T-helper 2 cell (primary cell): ENCODE data around the gene TUBB4B.

ENCODE experiments used
- DNase-seq, 5 experiments: peaks; one replicate each; pipeline versions ENCODE4 v3.0.0 to v3.0.0-alpha.2; 2012 to 2022

The TUBB4B gene

GRCh38 chr9:137213160-137214060 is 27.7 kb upstream of the TUBB4B start:
- DNase-seq, result no peak

- no peak for DNase-seq
These were observed 26.5 kb upstream of the TUBB4B start for GRCh38 chr9:137214620-137215019.

- no peak for DNase-seq
These were observed 25.7 kb upstream of the TUBB4B start for GRCh38 chr9:137215196-137215986.

GRCh38 chr9:137216188-137216965 is 24.7 kb upstream of the TUBB4B start:
- DNase-seq, result no peak

GRCh38 chr9:137217276-137218211 is 23.5 kb upstream of the TUBB4B start:
- no peak for DNase-seq

- DNase-seq, result no peak
These were observed 22.8 kb upstream of the TUBB4B start for GRCh38 chr9:137218212-137218753.

GRCh38 chr9:137218754-137219271 is 22.3 kb upstream of the TUBB4B start:
- no peak for DNase-seq

- DNase-seq, result no peak
These were observed 21.2 kb upstream of the TUBB4B start for GRCh38 chr9:137219757-137220316.

GRCh38 chr9:137220317-137221094 is 20.6 kb upstream of the TUBB4B start:
- DNase-seq, result no peak

- no peak for DNase-seq
These were observed 20.0 kb upstream of the TUBB4B start for GRCh38 chr9:137221095-137221505.

GRCh38 chr9:137221506-137222111 is 19.5 kb upstream of the TUBB4B start:
- peak in 1 of 5 experiments; percentile 49 for DNase-seq

GRCh38 chr9:137222190-137223077 is 18.7 kb upstream of the TUBB4B start, which contains the start of gene RNF208:
Gene RNF208, minus strand, starts transcription at chr9:137222240. Its CDS starts 1,028 bp downstream, at chr9:137221212.
- peak in 1 of 5 experiments; percentile 29 for DNase-seq

- peak; percentile 93 to 98 (median 97) for DNase-seq
These were observed 17.8 kb upstream of the TUBB4B start for GRCh38 chr9:137223078-137223970.

- DNase-seq, result peak in 1 of 5 experiments; percentile 45
These were observed 16.0 kb upstream of the TUBB4B start, which contains the start of gene CYSRT1 for GRCh38 chr9:137224830-137225694. Gene CYSRT1, plus strand, starts transcription at chr9:137225174. Its CDS starts 448 bp downstream, at chr9:137225622.

- DNase-seq, result no peak
These were observed 15.3 kb upstream of the TUBB4B start for GRCh38 chr9:137225699-137226331.
